Measurements from ENCODE around the gene AGAP9.
"Not testable (repeated sequence)": the region's sequence is repeated elsewhere in the genome, so short reads cannot be mapped to it uniquely, and the experiment has no call there.

DNA sequence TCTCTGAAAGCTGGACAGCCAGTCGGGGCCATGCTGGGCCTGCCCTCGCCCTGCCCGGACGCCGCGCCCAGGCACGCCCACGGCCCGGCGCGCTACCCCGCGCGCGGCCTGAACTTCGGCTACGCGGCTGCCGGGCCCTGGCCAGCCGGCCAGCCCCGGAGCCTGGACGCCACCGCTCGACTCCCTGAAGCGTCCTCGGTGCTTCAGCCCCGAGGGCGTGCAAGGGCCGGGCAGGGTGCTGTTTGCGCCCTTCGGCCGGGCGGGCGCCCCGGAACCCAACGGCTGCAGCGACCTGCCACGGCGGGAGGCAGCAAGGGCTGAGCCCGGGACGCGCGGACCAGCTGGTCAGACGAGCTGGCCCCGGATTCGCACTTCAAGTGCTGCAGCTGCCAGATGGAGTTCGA is 42.1 kb upstream of the AGAP9 start:
- TF ChIP-seq, protein P1, sequence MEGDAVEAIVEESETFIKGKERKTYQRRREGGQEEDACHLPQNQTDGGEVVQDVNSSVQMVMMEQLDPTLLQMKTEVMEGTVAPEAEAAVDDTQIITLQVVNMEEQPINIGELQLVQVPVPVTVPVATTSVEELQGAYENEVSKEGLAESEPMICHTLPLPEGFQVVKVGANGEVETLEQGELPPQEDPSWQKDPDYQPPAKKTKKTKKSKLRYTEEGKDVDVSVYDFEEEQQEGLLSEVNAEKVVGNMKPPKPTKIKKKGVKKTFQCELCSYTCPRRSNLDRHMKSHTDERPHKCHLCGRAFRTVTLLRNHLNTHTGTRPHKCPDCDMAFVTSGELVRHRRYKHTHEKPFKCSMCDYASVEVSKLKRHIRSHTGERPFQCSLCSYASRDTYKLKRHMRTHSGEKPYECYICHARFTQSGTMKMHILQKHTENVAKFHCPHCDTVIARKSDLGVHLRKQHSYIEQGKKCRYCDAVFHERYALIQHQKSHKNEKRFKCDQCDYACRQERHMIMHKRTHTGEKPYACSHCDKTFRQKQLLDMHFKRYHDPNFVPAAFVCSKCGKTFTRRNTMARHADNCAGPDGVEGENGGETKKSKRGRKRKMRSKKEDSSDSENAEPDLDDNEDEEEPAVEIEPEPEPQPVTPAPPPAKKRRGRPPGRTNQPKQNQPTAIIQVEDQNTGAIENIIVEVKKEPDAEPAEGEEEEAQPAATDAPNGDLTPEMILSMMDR (IDR thresholded peaks at IDR 0.05; ENCODE audit: low read depth, low read length, poor library complexity, severe bottlenecking), result not testable (repeated sequence)
- TF ChIP-seq EZH2phosphoT487 (IDR thresholded peaks at IDR 0.05; ENCODE audit: borderline replicate concordance, low read length), result not testable (repeated sequence)

Data from DOHH2 (cell line).